ENCODE measurements around the gene LAMB4.

- TF ChIP-seq FOXM1 (IDR thresholded peaks at IDR 0.05; ENCODE audit: borderline replicate concordance): no peak
- no peak for TF ChIP-seq HDGF (IDR thresholded peaks at IDR 0.05; ENCODE audit: borderline replicate concordance)
- no peak for TF ChIP-seq ELF4 (IDR thresholded peaks at IDR 0.05)
- TF ChIP-seq BHLHE40 (IDR thresholded peaks at IDR 0.05; ENCODE audit: borderline replicate concordance): no peak
- no peak for TF ChIP-seq SP1 (IDR thresholded peaks at IDR 0.05)
- TF ChIP-seq FOXA1 (IDR thresholded peaks at IDR 0.05): no peak
- TF ChIP-seq SUZ12 (IDR thresholded peaks at IDR 0.05): no peak
- TF ChIP-seq PKNOX1 (IDR thresholded peaks at IDR 0.05): no peak
- TF ChIP-seq ZNF384 (IDR thresholded peaks at IDR 0.05): no peak
- no peak for TF ChIP-seq L3MBTL2 (conservative IDR thresholded peaks at IDR 0.05)
- TF ChIP-seq NFRKB (IDR thresholded peaks at IDR 0.05): no peak
- no peak for TF ChIP-seq TARDBP (IDR thresholded peaks at IDR 0.05)
Measured at GRCh38 chr7:108171164-108171563, 41.0 kb upstream of the LAMB4 start.
